ENCODE measurements around the gene RFK. TPM values are rescaled to one million over a fixed set of nuclear protein-coding genes. Genes with fewer than 3 reads are reported as not detected.

RFK gene
- total RNA-seq, 1 donor from 2014 or later: 26.8 TPM

GRCh38 chr9:76417394-76417793 is 23.2 kb upstream of the RFK start:
- FAIRE-seq: no peak

GRCh38 chr9:76415731-76416130 is 21.5 kb upstream of the RFK start:
- Histone ChIP-seq H3K36me3 (ENCODE audit: insufficient read depth, low read length) (no peaks in the 10 kb centered on the region), H3K79me2 (ENCODE audit: insufficient read depth, low read length) (no peaks in the 10 kb centered on the region), H3K4me3 (ENCODE audit: insufficient read depth, low read depth, low read length) (no peak overlapping the region), H3K27me3 (ENCODE audit: insufficient read depth, low read length) (no peaks in the 10 kb centered on the region), H3K4me2 (ENCODE audit: low read length) (peak overlapping the region; percentile 29), H2AFZ (ENCODE audit: low read depth, low read length) (peak overlapping the region; percentile 19), H3K9ac (ENCODE audit: low read length) (no peak overlapping the region), H4K20me1 (ENCODE audit: insufficient read depth, low read length) (no peaks in the 10 kb centered on the region), H3K27ac (ENCODE audit: low read depth, low read length) (peak overlapping the region; percentile 48), H3K4me1 (ENCODE audit: insufficient read depth, low read length) (peaks cover 19% of the 10 kb centered on the region), H3K9me3 (ENCODE audit: insufficient read depth, low read depth, low read length) (no peaks in the 10 kb centered on the region)
- H3K4me3 Mint-ChIP-seq (ENCODE audit: unreplicated experiment): no peak overlapping the region
- DNase-seq (ENCODE audit: low read depth): peak; percentile 76
- H3K4me1 Mint-ChIP-seq (ENCODE audit: low read depth, unreplicated experiment): no peaks in the 10 kb centered on the region
- peaks cover 2% of the 10 kb centered on the region for H3K36me3 Mint-ChIP-seq (ENCODE audit: low read depth, unreplicated experiment)
- H3K27me3 Mint-ChIP-seq (ENCODE audit: low read depth, unreplicated experiment): no peaks in the 10 kb centered on the region
- H3K9me3 Mint-ChIP-seq (ENCODE audit: unreplicated experiment): peaks cover 4% of the 10 kb centered on the region
- TF ChIP-seq EZH2 (IDR thresholded peaks at IDR 0.05; ENCODE audit: insufficient read depth, low read length) (no peak), CTCF (IDR thresholded peaks at IDR 0.05; ENCODE audit: insufficient read depth, low read depth, low read length) (no peak)
- no peak for FAIRE-seq
- H3K27ac Mint-ChIP-seq (ENCODE audit: unreplicated experiment): no peak overlapping the region

More at GRCh38 chr9:76417394-76417793, 23.2 kb upstream of the RFK start:
- H2AFZ ChIP-seq (ENCODE audit: low read depth, low read length): no peak overlapping the region
- H3K9me3 ChIP-seq (ENCODE audit: insufficient read depth, low read depth, low read length): no peaks in the 10 kb centered on the region
- Mint-ChIP-seq H3K27me3 (ENCODE audit: low read depth, unreplicated experiment) (no peaks in the 10 kb centered on the region), H3K9me3 (ENCODE audit: unreplicated experiment) (peaks cover 4% of the 10 kb centered on the region), H3K36me3 (ENCODE audit: low read depth, unreplicated experiment) (peaks cover 2% of the 10 kb centered on the region), H3K27ac (ENCODE audit: unreplicated experiment) (no peak overlapping the region), H3K4me1 (ENCODE audit: low read depth, unreplicated experiment) (no peaks in the 10 kb centered on the region), H3K4me3 (ENCODE audit: unreplicated experiment) (no peak overlapping the region)
- TF ChIP-seq CTCF (IDR thresholded peaks at IDR 0.05; ENCODE audit: insufficient read depth, low read depth, low read length): no peak
- TF ChIP-seq EZH2 (IDR thresholded peaks at IDR 0.05; ENCODE audit: insufficient read depth, low read length): no peak
- H3K27ac ChIP-seq (ENCODE audit: low read depth, low read length): no peak overlapping the region
- no peak overlapping the region for H3K4me3 ChIP-seq (ENCODE audit: insufficient read depth, low read depth, low read length)
- H3K9ac ChIP-seq (ENCODE audit: low read length): no peak overlapping the region
- no peaks in the 10 kb centered on the region for H3K79me2 ChIP-seq (ENCODE audit: insufficient read depth, low read length)
- H3K4me2 ChIP-seq (ENCODE audit: low read length): no peak overlapping the region
- H3K36me3 ChIP-seq (ENCODE audit: insufficient read depth, low read length): no peaks in the 10 kb centered on the region
- H3K4me1 ChIP-seq (ENCODE audit: insufficient read depth, low read length): peaks cover 19% of the 10 kb centered on the region
- no peaks in the 10 kb centered on the region for H4K20me1 ChIP-seq (ENCODE audit: insufficient read depth, low read length)
- DNase-seq (ENCODE audit: low read depth): no peak
- no peaks in the 10 kb centered on the region for H3K27me3 ChIP-seq (ENCODE audit: insufficient read depth, low read length)

GRCh38 chr9:76415154-76415553 is 20.9 kb upstream of the RFK start:
- H3K4me3 Mint-ChIP-seq (ENCODE audit: unreplicated experiment): peak overlapping the region; percentile 41
- TF ChIP-seq EZH2 (IDR thresholded peaks at IDR 0.05; ENCODE audit: insufficient read depth, low read length): no peak
- no peak for TF ChIP-seq CTCF (IDR thresholded peaks at IDR 0.05; ENCODE audit: insufficient read depth, low read depth, low read length)
- DNase-seq (ENCODE audit: low read depth) (peak; percentile 70), FAIRE-seq (no peak)
- Histone ChIP-seq H3K9ac (ENCODE audit: low read length) (peak overlapping the region; percentile 8), H3K27ac (ENCODE audit: low read depth, low read length) (peak overlapping the region; percentile 48), H3K4me3 (ENCODE audit: insufficient read depth, low read depth, low read length) (no peak overlapping the region), H3K9me3 (ENCODE audit: insufficient read depth, low read depth, low read length) (no peaks in the 10 kb centered on the region), H3K79me2 (ENCODE audit: insufficient read depth, low read length) (no peaks in the 10 kb centered on the region), H2AFZ (ENCODE audit: low read depth, low read length) (peak overlapping the region; percentile 38), H3K27me3 (ENCODE audit: insufficient read depth, low read length) (no peaks in the 10 kb centered on the region), H3K36me3 (ENCODE audit: insufficient read depth, low read length) (no peaks in the 10 kb centered on the region), H3K4me1 (ENCODE audit: insufficient read depth, low read length) (peaks cover 19% of the 10 kb centered on the region), H4K20me1 (ENCODE audit: insufficient read depth, low read length) (no peaks in the 10 kb centered on the region), H3K4me2 (ENCODE audit: low read length) (peak overlapping the region; percentile 29)
- no peaks in the 10 kb centered on the region for H3K4me1 Mint-ChIP-seq (ENCODE audit: low read depth, unreplicated experiment)
- H3K27ac Mint-ChIP-seq (ENCODE audit: unreplicated experiment): no peak overlapping the region
- H3K36me3 Mint-ChIP-seq (ENCODE audit: low read depth, unreplicated experiment): peaks cover 2% of the 10 kb centered on the region
- H3K27me3 Mint-ChIP-seq (ENCODE audit: low read depth, unreplicated experiment): no peaks in the 10 kb centered on the region
- H3K9me3 Mint-ChIP-seq (ENCODE audit: unreplicated experiment): peaks cover 4% of the 10 kb centered on the region
